TTC549 (cell line): Measurements from ENCODE around the gene TRNP1.
"Not testable (repeated sequence)": the region's sequence is repeated elsewhere in the genome, so short reads cannot be mapped to it uniquely, and the experiment has no call there.

ENCODE experiments used
- FAIRE-seq: peaks from 2 replicates; lab custom pipeline; 2012; peaks lifted over from hg19 to GRCh38; lab: Jason Lieb, UNC

The TRNP1 gene

GRCh38 chr1:26993237-26994019, at the start of gene TRNP1:
Gene TRNP1, plus strand, starts transcription at chr1:26993692. Its CDS starts 95 bp downstream, at chr1:26993787.
- no peak for FAIRE-seq

GRCh38 chr1:26945138-26945537, 48.4 kb upstream of the TRNP1 start:
- no peak for FAIRE-seq

- FAIRE-seq: no peak
Observed at GRCh38 chr1:26945728-26946127, 47.8 kb upstream of the TRNP1 start.

GRCh38 chr1:26946270-26946669, 47.2 kb upstream of the TRNP1 start:
- no peak for FAIRE-seq

GRCh38 chr1:26948725-26949057, 44.8 kb upstream of the TRNP1 start:
- FAIRE-seq: not testable (repeated sequence)

GRCh38 chr1:26949266-26949925, 44.1 kb upstream of the TRNP1 start:
- no peak for FAIRE-seq

GRCh38 chr1:26949926-26950319, 43.6 kb upstream of the TRNP1 start:
- FAIRE-seq: no peak

- no peak for FAIRE-seq
Observed at GRCh38 chr1:26950602-26951001, 42.9 kb upstream of the TRNP1 start.

- FAIRE-seq: no peak
Observed at GRCh38 chr1:26951216-26951615, 42.3 kb upstream of the TRNP1 start.

- no peak for FAIRE-seq
Observed at GRCh38 chr1:26951821-26952497, 41.5 kb upstream of the TRNP1 start.

GRCh38 chr1:26953374-26953773, 40.1 kb upstream of the TRNP1 start:
- FAIRE-seq: no peak

- FAIRE-seq: no peak
Observed at GRCh38 chr1:26956321-26956720, 37.2 kb upstream of the TRNP1 start.

GRCh38 chr1:26957306-26957705, 36.2 kb upstream of the TRNP1 start:
- no peak for FAIRE-seq

GRCh38 chr1:26959270-26959669, 34.2 kb upstream of the TRNP1 start:
- no peak for FAIRE-seq

GRCh38 chr1:26959722-26960624, 33.5 kb upstream of the TRNP1 start, which contains the start of gene KDF1:
Gene KDF1, minus strand, starts transcription at chr1:26960468. Its CDS starts 8,088 bp downstream, at chr1:26952380.
- no peak for FAIRE-seq

GRCh38 chr1:26960625-26960966, 32.9 kb upstream of the TRNP1 start:
- no peak for FAIRE-seq

GRCh38 chr1:26961826-26962225, 31.7 kb upstream of the TRNP1 start:
- FAIRE-seq: no peak

GRCh38 chr1:26965213-26965612, 28.3 kb upstream of the TRNP1 start:
- no peak for FAIRE-seq

GRCh38 chr1:26965628-26966027, 27.9 kb upstream of the TRNP1 start:
- no peak for FAIRE-seq

- no peak for FAIRE-seq
Observed at GRCh38 chr1:26970810-26971209, 22.7 kb upstream of the TRNP1 start.

- no peak for FAIRE-seq
Observed at GRCh38 chr1:26971590-26971989, 21.9 kb upstream of the TRNP1 start.

- no peak for FAIRE-seq
Observed at GRCh38 chr1:26972390-26972789, 21.1 kb upstream of the TRNP1 start.
